ENCODE data around the gene BMPR1B. TPM values are rescaled to one million over a fixed set of nuclear protein-coding genes. Genes with fewer than 3 reads are reported as not detected.

BMPR1B gene
- total RNA-seq, 3 donors from 2014 or later (not counting 1 experiment from before 2014, with no cell fraction given), result 0.25 TPM; not detected in 2

- WGBS (ENCODE audit: insufficient coverage), result 57% methylated on average over 5 of the region's 5 CpGs
- H3K36me3 ChIP-seq (ENCODE audit: control insufficient read depth, insufficient read depth, low read length), result no peaks in the 10 kb centered on the region
- Mint-ChIP-seq H3K27ac (no peak overlapping the region), H3K36me3 (no peaks in the 10 kb centered on the region), H3K4me3 (no peak overlapping the region), H3K9me3 (peaks cover 0 to 1% of the 10 kb centered on the region in 2 donors), H3K4me1 (peaks cover 3 to 7% of the 10 kb centered on the region in 2 donors), H3K27me3 (ENCODE audit: low read depth in 2 of 2) (no peaks in the 10 kb centered on the region)
- DNase-seq (peak in 1 of 2 donors; percentile 57), ATAC-seq (no peak)
- no peaks in the 10 kb centered on the region for H3K4me1 ChIP-seq (ENCODE audit: control insufficient read depth, insufficient read depth, low read length)
- no peak overlapping the region for H3K4me3 ChIP-seq (ENCODE audit: low read length)
- no peak overlapping the region for H3K27ac ChIP-seq (ENCODE audit: low read length)
- intact Hi-C loops (cut with micrococcal nuclease), result no loop called here
- no peak for TF ChIP-seq CTCF (IDR thresholded peaks at IDR 0.05)
- H3K9me3 ChIP-seq (ENCODE audit: control insufficient read depth, insufficient read depth, low read length), result no peaks in the 10 kb centered on the region
- H3K27me3 ChIP-seq (ENCODE audit: control insufficient read depth, insufficient read depth, low read length), result no peaks in the 10 kb centered on the region
Measured at GRCh38 chr4:95188701-95189370, 431.1 kb downstream of the BMPR1B start.

DNA sequence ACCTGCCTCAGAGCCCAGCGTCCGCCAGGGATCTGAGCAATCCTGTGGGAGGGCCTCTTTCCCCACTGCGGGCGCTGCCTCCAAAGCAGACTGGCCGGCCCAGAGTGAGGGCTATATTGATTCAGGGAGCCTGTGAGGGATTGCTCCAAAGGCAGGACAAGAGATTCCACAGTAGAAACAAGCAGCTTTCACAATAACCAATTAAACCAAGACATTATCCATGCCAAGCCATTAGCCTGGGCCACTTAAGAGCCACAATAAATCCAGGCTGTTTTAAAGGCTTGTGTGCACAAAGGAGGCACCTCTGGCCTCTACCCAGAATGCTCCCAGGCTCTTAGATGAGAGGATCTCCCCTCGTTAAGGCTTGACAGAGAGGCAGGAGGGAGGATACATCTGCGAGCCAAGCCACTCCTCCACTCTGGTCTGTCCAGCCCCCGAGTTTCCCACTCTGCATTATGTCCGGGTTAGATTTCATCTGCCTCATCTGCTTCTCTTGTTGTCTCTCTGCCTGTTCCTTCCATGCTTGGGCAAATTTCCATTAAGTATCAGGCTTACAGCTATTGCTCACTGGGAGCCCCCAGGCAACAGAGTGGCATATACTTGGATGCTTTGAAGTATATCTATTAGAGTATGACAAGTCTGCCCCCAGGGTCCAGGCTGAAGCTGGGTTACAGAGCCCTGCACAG, 433.1 kb downstream of the BMPR1B start:
- ATAC-seq (no peak), DNase-seq (no peak)
- Histone ChIP-seq H3K27ac (ENCODE audit: low read length) (no peak overlapping the region), H3K4me3 (ENCODE audit: low read length) (no peak overlapping the region), H3K4me1 (ENCODE audit: control insufficient read depth, insufficient read depth, low read length) (no peaks in the 10 kb centered on the region), H3K27me3 (ENCODE audit: control insufficient read depth, insufficient read depth, low read length) (no peaks in the 10 kb centered on the region), H3K9me3 (ENCODE audit: control insufficient read depth, insufficient read depth, low read length) (no peaks in the 10 kb centered on the region), H3K36me3 (ENCODE audit: control insufficient read depth, insufficient read depth, low read length) (no peaks in the 10 kb centered on the region)
- H3K27me3 Mint-ChIP-seq (ENCODE audit: low read depth in 2 of 2), result no peaks in the 10 kb centered on the region
- peak overlapping the region in 1 of 2 donors; percentile 31 for H3K27ac Mint-ChIP-seq
- WGBS (ENCODE audit: insufficient coverage), result 95% methylated on average over 9 of the region's 9 CpGs
- H3K4me1 Mint-ChIP-seq, result peaks cover 5 to 7% of the 10 kb centered on the region in 2 donors
- no peak for TF ChIP-seq CTCF (IDR thresholded peaks at IDR 0.05)
- intact Hi-C loops (cut with micrococcal nuclease), result no loop called here
- H3K9me3 Mint-ChIP-seq, result peaks cover 0 to 2% of the 10 kb centered on the region in 2 donors
- H3K4me3 Mint-ChIP-seq, result no peak overlapping the region
- H3K36me3 Mint-ChIP-seq, result no peaks in the 10 kb centered on the region

GRCh38 chr4:95191537-95191936, 433.8 kb downstream of the BMPR1B start:
- Histone ChIP-seq H3K9me3 (ENCODE audit: control insufficient read depth, insufficient read depth, low read length) (no peaks in the 10 kb centered on the region), H3K36me3 (ENCODE audit: control insufficient read depth, insufficient read depth, low read length) (no peaks in the 10 kb centered on the region), H3K4me3 (ENCODE audit: low read length) (no peak overlapping the region), H3K27ac (ENCODE audit: low read length) (no peak overlapping the region), H3K27me3 (ENCODE audit: control insufficient read depth, insufficient read depth, low read length) (no peaks in the 10 kb centered on the region), H3K4me1 (ENCODE audit: control insufficient read depth, insufficient read depth, low read length) (no peaks in the 10 kb centered on the region)
- no peaks in the 10 kb centered on the region for H3K27me3 Mint-ChIP-seq (ENCODE audit: low read depth in 2 of 2)
- H3K9me3 Mint-ChIP-seq, result peaks cover 0 to 2% of the 10 kb centered on the region in 2 donors
- H3K4me1 Mint-ChIP-seq, result peaks cover 5 to 7% of the 10 kb centered on the region in 2 donors
- intact Hi-C loops (cut with micrococcal nuclease), result no loop called here
- no peaks in the 10 kb centered on the region for H3K36me3 Mint-ChIP-seq
- DNase-seq (no peak), ATAC-seq (no peak)
- H3K4me3 Mint-ChIP-seq, result no peak overlapping the region
- H3K27ac Mint-ChIP-seq, result peak overlapping the region in 1 of 2 donors; percentile 31
- WGBS (ENCODE audit: insufficient coverage), result 94% methylated on average over 3 of the region's 3 CpGs
- TF ChIP-seq CTCF (IDR thresholded peaks at IDR 0.05), result no peak

Data from natural killer cell (primary cell).